GM18861 (cell line): ENCODE measurements around the gene VPS13D.

ENCODE experiments used
- ATAC-seq: cut with Tn5 transposase; IDR thresholded peaks from one replicate; pipeline ENCODE4 v1.9.1; 2021; ENCODE audit not compliant: unreplicated experiment

VPS13D gene

GRCh38 chr1:12228979-12229378 is 851 bp upstream of the VPS13D start:
- no peak for ATAC-seq

DNA sequence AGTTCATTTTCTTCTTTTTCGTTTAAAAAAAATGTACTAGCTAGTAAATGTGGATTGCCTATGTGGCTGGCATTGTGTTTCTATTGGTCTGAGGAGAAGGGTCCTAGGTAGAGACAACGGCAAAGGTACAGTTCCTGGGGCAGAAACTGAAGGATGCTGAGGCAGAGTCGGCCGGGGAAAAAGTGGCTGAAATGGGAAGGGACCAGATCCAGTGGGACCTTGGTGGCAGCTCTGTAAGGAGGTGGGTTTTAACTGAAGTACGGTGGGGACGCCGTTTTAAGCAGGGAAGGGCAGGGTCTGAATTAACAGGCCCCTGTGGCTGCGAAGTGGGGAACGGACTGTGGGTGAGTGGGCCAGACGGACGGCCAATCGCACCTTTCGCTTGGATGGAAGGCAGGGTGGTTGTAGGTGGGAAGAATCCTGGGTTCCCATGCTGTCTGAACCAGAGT is 420 bp upstream of the VPS13D start:
- no peak for ATAC-seq

DNA sequence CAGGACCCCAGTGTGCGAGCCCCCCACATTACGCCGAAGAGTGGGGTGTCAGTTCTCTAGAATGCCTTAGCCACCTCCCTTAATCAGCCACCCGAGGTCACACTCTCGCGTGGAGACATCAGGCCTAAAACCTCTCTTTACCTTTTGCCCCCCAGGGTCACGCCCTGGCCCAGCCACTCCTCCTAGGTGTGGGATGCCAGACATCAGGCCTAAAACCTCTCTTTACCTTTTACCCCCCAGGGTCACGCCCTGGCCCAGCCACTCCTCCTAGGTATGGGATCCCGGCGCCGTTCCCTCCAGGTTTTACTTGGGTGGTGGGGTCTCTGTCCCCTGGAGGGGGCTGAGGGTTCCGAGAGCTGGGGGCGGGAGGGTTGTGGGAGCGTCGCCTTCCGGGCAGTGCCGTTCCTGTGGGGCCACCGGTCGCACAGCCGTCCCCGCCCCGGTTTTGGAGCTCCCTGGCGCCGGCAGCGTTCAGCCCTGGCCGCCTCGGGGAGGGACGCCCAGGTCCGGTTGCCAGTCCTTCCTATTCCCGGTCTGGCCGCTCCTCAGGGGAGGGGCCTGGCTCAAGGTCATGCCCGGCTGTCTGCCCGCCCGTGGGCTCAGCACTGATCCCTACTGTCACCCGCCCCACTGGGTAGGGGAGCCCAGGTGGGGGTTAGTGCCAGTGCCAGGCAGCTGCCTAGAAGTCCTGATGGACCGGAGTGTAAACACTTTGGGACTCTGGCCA is 882 bp downstream of the VPS13D start:
- ATAC-seq: no peak

DNA sequence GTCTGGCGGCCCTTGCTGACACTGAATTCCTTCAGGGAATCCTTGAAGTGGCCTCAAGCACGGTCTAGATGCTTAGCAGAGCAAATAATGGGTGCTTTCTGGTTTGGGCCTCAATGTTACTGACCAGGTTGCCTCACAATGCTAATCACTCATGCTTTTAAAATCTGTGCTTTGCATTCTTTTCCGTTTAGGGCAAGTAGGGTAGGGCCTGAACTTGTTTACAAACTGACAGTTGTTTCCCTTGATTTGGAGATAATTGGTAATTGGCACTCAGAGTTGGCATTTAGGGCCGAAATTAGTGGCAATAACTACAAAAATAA is 1.4 kb downstream of the VPS13D start:
- ATAC-seq: no peak

DNA sequence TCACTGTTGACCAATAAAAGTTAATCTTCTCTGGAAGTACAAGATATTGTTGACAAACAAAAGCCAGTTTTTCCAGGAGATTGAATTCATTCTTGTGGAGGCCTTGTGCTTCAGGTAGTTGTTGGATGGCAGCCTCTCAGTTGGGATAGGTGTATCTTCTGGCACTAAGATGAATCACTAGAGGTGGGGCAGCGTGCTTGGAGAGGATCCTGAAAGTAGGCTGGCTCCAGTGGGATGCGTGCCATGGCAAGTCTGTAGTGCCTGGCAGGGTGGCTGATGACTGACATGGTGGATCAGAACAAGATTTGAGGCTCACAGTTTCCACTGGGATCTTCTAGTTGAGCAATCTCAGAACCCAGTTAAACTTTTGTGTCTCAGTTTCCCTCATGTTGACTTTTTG is 2.4 kb downstream of the VPS13D start:
- no peak for ATAC-seq

GRCh38 chr1:12244078-12244477 is 14.2 kb downstream of the VPS13D start:
- no peak for ATAC-seq

- ATAC-seq: no peak
Observed at GRCh38 chr1:12244585-12244984, 14.8 kb downstream of the VPS13D start.

- ATAC-seq: no peak
Observed at GRCh38 chr1:12245116-12245515, 15.3 kb downstream of the VPS13D start.

DNA sequence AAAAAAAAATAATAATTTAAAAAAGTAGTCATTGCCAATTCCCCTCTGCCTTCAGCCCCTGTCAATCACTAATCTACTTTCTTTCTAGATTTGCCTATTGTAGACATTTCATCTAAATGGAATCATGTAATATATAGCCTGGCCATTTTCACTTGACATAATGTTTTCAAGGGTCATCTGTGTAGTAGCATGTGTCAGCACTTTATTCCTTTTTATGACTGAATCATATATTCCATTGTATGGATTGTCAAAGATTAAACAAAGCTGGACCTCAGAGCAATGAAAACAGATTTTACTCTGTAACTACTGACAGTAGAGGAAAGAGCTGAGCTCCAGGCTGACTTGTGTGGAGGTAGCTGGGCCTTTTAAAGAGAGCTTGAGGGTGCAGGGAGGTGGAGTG is 15.9 kb downstream of the VPS13D start:
- ATAC-seq: no peak

DNA sequence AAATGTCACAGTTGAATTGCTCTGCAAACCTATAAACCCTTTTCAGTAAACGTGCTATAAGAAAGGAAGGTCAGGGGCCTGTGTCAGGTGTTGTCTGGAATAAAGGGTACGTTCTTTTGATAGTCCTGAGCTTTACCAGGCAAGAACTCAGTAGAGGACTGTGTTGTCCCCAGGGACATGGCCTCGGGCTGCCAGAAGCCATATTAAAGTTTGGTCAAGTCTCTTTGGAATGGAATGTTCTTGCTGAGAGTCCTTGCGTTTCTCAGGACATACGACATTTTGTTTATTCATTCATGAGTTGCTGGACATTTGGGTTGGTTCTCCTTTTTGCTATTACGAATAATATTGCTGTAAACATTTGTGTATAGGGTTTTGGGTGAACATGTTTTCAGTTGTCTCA is 16.8 kb downstream of the VPS13D start:
- ATAC-seq: no peak

DNA sequence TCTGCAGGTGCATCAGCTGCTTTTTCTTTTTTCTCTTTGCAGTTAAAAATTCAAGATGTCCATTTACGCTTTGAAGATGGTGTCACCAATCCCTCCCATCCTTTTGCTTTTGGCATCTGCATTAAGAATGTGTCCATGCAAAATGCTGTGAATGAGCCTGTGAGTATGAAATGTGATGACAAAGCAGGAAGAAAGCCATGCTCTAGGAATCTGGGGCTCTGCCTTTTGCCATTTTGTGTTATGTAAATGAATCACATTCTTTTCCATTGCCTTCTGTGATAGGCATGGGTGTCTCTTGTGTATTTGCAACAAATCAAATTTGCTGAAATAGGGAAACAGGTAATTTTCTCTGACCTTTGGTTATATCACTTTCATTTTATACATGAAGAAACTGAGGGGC is 19.4 kb downstream of the VPS13D start:
- no peak for ATAC-seq

DNA sequence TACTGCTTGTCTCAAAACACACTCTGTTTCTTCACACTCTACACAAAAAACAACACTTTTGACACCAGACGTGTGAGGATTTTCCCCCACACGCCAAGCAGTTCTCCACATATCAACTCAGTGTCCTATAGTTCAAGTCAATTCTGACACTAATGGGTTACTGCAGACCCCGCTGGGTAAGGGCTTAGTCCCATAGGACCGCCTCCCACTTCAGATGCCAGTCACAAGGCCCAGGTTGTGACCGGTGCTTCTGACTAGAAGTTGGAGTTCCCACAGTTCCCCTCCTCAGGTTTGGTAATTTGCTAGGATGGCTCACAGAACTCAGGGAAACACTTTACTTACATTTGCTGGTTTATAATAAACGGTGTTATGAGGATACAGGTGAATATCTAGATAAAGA is 19.9 kb downstream of the VPS13D start:
- ATAC-seq: no peak

GRCh38 chr1:12251442-12251841 is 21.6 kb downstream of the VPS13D start:
- ATAC-seq: no peak

DNA sequence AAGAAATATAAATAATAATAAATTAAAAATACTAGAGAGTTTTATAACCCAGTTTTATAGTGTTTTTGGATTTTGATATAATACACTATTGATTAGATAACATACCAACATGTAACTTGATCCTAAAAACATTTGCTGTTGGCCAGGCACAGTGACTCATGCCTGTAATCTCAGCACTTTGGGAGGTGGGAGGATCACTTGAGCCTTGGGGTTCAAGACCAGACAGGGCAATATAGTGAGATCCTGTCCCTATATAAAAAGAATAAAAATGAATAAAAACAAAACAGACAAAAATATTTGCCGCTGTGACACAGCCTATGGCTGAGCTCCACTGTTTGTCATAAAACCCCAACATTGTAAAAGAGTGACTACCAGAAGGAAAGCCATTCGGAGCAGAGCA is 26.1 kb downstream of the VPS13D start:
- ATAC-seq: no peak

GRCh38 chr1:12258272-12258671 is 28.4 kb downstream of the VPS13D start:
- no peak for ATAC-seq

- ATAC-seq: no peak
Observed at GRCh38 chr1:12269351-12269750, 39.5 kb downstream of the VPS13D start.

DNA sequence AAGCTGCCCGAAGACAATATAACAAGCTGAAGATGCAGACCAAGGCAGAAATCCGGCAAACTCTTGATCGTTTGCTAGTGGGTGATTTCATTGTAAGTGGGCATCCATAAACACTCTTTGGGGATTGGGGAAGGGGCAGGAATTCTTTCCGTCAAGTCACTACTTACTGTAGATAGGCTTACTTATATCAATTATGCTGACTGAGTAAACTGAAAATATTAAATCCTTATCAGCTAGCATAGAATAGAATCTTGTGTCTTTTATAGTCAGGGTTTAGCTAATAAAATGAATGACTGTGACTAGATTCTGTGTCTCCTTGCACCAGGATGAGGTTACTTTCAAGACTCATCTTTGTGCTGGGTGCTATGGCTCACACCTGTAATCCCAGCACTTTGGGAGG is 41.2 kb downstream of the VPS13D start:
- no peak for ATAC-seq

DNA sequence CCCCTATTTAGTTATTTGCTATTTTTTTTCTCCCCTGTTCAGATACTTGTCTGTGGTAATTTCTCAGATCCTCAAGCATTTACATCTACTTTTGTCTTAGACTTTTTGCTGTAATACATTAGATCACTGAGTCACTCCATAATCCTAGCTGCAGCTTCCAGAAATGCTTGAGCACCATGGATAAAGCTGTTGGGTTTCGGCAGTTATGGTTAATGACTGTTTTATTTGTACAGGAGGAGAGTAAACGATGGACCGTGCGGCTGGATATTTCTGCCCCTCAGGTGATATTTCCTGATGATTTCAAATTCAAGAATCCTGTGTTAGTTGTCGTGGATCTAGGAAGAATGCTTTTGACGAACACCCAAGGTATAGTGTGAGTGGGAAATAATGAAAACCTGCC is 42.9 kb downstream of the VPS13D start:
- no peak for ATAC-seq

- ATAC-seq: no peak
Observed at GRCh38 chr1:12275370-12275769, 45.5 kb downstream of the VPS13D start.

DNA sequence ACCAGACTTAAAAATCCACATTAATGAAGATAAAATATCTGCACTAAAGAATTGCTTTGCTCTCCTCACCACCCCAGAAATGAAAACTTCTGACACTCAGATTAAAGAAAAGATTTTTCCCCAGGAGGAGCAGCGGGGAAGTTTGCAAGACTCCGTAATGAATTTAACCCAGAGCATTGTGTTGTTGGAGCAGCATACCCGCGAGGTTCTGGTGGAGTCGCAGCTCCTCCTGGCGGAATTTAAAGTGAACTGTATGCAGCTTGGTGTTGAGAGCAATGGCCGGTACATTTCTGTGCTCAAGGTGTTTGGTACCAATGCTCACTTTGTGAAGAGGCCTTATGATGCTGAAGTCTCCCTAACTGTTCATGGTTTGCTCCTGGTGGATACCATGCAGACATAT is 46.4 kb downstream of the VPS13D start:
- no peak for ATAC-seq

DNA sequence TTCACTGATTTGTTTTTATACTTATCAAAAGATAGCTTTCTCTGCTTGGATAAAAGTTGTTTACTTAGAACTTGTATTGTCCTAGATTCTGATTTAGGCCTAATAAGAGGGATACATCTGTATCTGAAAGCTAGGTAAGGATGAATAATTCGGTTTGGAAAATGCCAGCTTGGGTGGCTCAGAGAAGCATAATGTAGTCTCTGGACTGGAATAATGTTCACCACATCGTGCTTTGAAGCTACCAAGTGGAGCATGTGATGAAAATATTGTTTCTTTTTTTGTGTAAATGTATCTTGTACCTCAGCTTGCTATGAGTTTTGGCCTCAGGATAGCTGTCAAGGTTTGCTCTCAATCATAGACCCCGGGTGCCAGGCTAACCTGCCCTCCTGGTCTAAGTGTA is 49.2 kb downstream of the VPS13D start:
- no peak for ATAC-seq

GRCh38 chr1:12279728-12280464 is 50.1 kb downstream of the VPS13D start:
- no peak for ATAC-seq

- ATAC-seq: no peak
Observed at GRCh38 chr1:12282142-12282541, 52.3 kb downstream of the VPS13D start.
